HCT116 (cell line): ENCODE results near the gene ESPN. TPM values are rescaled to one million over a fixed set of nuclear protein-coding genes. Genes with fewer than 3 reads are reported as not detected.
"Not testable (repeated sequence)": the region's sequence is repeated elsewhere in the genome, so short reads cannot be mapped to it uniquely, and the experiment has no call there.

Experiments used
- ATAC-seq: fragments of 200-7000 bp; cut with Tn5 transposase; 2 replicates; pipeline ENCODE4 v1.9.1; 2020; ENCODE audit warnings: mild to moderate bottlenecking, moderate library complexity
- BruUV-seq: library from RNA; stranded (reverse); fragments of 400-500 nt; replicated peaks from 2 replicates; lab custom pipeline; 2021; lab: Mats Ljungman, UMichigan
- CTCF ChIA-PET: fragments of 300-600 bp; sonication (Branson Sonifier 250); formaldehyde crosslinking; loops from one replicate; lab custom pipeline; 2021; ENCODE audit warnings: antibody characterized with exemption; lab: Charles Lee
- POLR2A ChIA-PET: fragments of 300-600, 350-600 bp; sonication (Branson Sonifier 250); formaldehyde crosslinking; loops from one replicate; lab custom pipeline; 2021; ENCODE audit warnings: antibody characterized with exemption; lab: Charles Lee
- RAD21 ChIA-PET, 2 experiments: fragments of 300-600 bp; sonication (Branson Sonifier 250); formaldehyde crosslinking; loops; one replicate each; lab custom pipeline; 2023; ENCODE audit warnings: low total read pairs in 2 of 2; ENCODE audit not compliant: uncharacterized antibody in 2 of 2, unreplicated experiment in 2 of 2, low non-redundant PET in 1 of 2; lab: Charles Lee
- DNase-seq: peaks from one replicate; pipeline ENCODE4 v3.0.0-alpha.2; 2010; ENCODE audit warnings: low read depth, low spot score
- H2AFZ ChIP-seq: fragments of 200-600 bp; shearing (Covaris generic), sonication (generic); 2 replicates; pipeline ENCODE4 v1.6.1; 2017; ENCODE audit warnings: low read depth, mixed run types, mixed read lengths, antibody characterized with exemption, low read length; ENCODE audit not compliant: poor library complexity, severe bottlenecking
- H3K27ac ChIP-seq: 2 replicates; pipeline ENCODE4 v1.5.1; 2012; ENCODE audit warnings: low read depth, low read length
- H3K27me3 ChIP-seq: fragments of 200-600 bp; sonication (generic); 2 replicates; pipeline ENCODE4 v1.6.1; 2016; ENCODE audit warnings: mixed run types, low read length, mixed read lengths; ENCODE audit not compliant: insufficient read depth
- H3K36me3 ChIP-seq, 2 experiments: fragments of 200-500 bp in 1 of 2; fragments of 200-600 bp in 1 of 2; sonication (Bioruptor generic) in 1 of 2; sonication (generic) in 1 of 2; 2 replicates each; pipeline versions ENCODE4 v1.5.1 to v1.6.1; 2014 to 2016; ENCODE audit warnings: low read length in 2 of 2, inconsistent platforms in 1 of 2, mixed read lengths in 1 of 2, mixed run types in 1 of 2; ENCODE audit not compliant: insufficient read depth in 2 of 2, control insufficient read depth in 1 of 2
- H3K4me1 ChIP-seq, 2 experiments: fragments of 200-600 bp in 1 of 2; sonication (generic) in 1 of 2; 2 replicates each; pipeline versions ENCODE4 v1.5.1 to v1.6.1; 2012 to 2017; ENCODE audit warnings: low read length in 2 of 2, inconsistent platforms in 1 of 2, mild to moderate bottlenecking in 1 of 2, mixed read lengths in 1 of 2, mixed run types in 1 of 2, moderate library complexity in 1 of 2; ENCODE audit not compliant: insufficient read depth in 2 of 2, control insufficient read depth in 1 of 2
- H3K4me2 ChIP-seq: fragments of 200-600 bp; sonication (generic); 2 replicates; pipeline ENCODE4 v1.6.1; 2017; ENCODE audit warnings: mixed run types, low read length, mixed read lengths
- H3K4me3 ChIP-seq, 2 experiments: fragments of 200-600 bp in 1 of 2; sonication (generic) in 1 of 2; replicated peaks in 1 of 2; 2 replicates each; pipeline ENCODE4 v1.5.1; 2011 to 2016; ENCODE audit warnings: low read length in 2 of 2, control low read depth in 1 of 2, low read depth in 1 of 2, mild to moderate bottlenecking in 1 of 2, mixed read lengths in 1 of 2, mixed run types in 1 of 2
- H3K79me2 ChIP-seq: fragments of 200-600 bp; sonication (generic); 2 replicates; pipeline ENCODE4 v1.6.1; 2017; ENCODE audit warnings: mild to moderate bottlenecking, mixed run types, low read length, moderate library complexity, mixed read lengths; ENCODE audit not compliant: insufficient read depth
- H3K9ac ChIP-seq: fragments of 200-600 bp; sonication (generic); 2 replicates; pipeline ENCODE4 v1.6.1; 2016; ENCODE audit warnings: low read length, mixed read lengths
- H3K9me2 ChIP-seq: fragments of 200-600 bp; sonication (generic), shearing (Covaris generic); 2 replicates; pipeline ENCODE4 v1.6.1; 2017; ENCODE audit warnings: mixed run types, mild to moderate bottlenecking, moderate library complexity; ENCODE audit not compliant: insufficient read depth
- H3K9me3 ChIP-seq, 2 experiments: fragments of 200-500 bp in 1 of 2; fragments of 200-600 bp in 1 of 2; sonication (Bioruptor generic) in 1 of 2; sonication (generic) in 1 of 2; 2 replicates each; pipeline ENCODE4 v1.6.1; 2014 to 2017; ENCODE audit warnings: low read length in 2 of 2, mixed read lengths in 2 of 2, inconsistent platforms in 1 of 2, low read depth in 1 of 2, mild to moderate bottlenecking in 1 of 2, mixed run types in 1 of 2, moderate library complexity in 1 of 2; ENCODE audit not compliant: control insufficient read depth in 1 of 2, insufficient read depth in 1 of 2
- H4K20me1 ChIP-seq: fragments of 200-600 bp; sonication (generic), shearing (Covaris generic); 2 replicates; pipeline ENCODE4 v1.6.1; 2017; ENCODE audit warnings: mixed run types, mild to moderate bottlenecking, moderate library complexity; ENCODE audit not compliant: insufficient read depth
- CEBPB ChIP-seq: IDR thresholded peaks from 2 replicates; pipeline ENCODE4 v1.6.1; 2012; ENCODE audit warnings: low read depth
- EGR1 ChIP-seq: IDR thresholded peaks from 2 replicates; pipeline ENCODE4 v1.6.1; 2012; ENCODE audit warnings: low read depth
- ELF1 ChIP-seq: IDR thresholded peaks from 2 replicates; pipeline ENCODE4 v1.6.1; 2012; ENCODE audit warnings: low read depth, borderline replicate concordance
- POLR2AphosphoS5 ChIP-seq: IDR thresholded peaks from 2 replicates; pipeline ENCODE4 v1.6.1; 2011; ENCODE audit warnings: mild to moderate bottlenecking, low read depth, low read length, moderate library complexity
- RAD21 ChIP-seq: IDR thresholded peaks from 2 replicates; pipeline ENCODE4 v1.6.1; 2012; ENCODE audit warnings: low read depth, mild to moderate bottlenecking
- REST ChIP-seq: IDR thresholded peaks from 2 replicates; pipeline ENCODE4 v1.6.1; 2012; ENCODE audit warnings: low read depth
- SIN3A ChIP-seq: IDR thresholded peaks from 2 replicates; pipeline ENCODE4 v1.6.1; 2012; ENCODE audit warnings: low read depth
- SP1 ChIP-seq: IDR thresholded peaks from 2 replicates; pipeline ENCODE4 v1.6.1; 2012; ENCODE audit warnings: low read depth
- SRF ChIP-seq: IDR thresholded peaks from 2 replicates; pipeline ENCODE4 v1.6.1; 2012; ENCODE audit warnings: low read depth
- ZNF274 ChIP-seq: fragments of 200-500 bp; sonication (Bioruptor generic); IDR thresholded peaks from 2 replicates; pipeline ENCODE4 v1.6.1; 2014; ENCODE audit warnings: mild to moderate bottlenecking, low read depth, low read length, inconsistent platforms
- intact Hi-C: fragments of 100-400 bp; cut with micrococcal nuclease; formaldehyde crosslinking; loops from 2 replicates; pipeline ENCODE4 v1.10.0; 2022
- total RNA-seq: library from RNA; stranded (reverse); gene quantifications from one replicate; pipeline ENCODE4 v1.2.1, GENCODE V29; 2021; ENCODE audit not compliant: unreplicated experiment

Gene ESPN
- total RNA-seq, 1 experiment from 2014 or later, result 114 TPM

- RAD21 ChIA-PET, result interaction anchor here in 1 of 2 experiments (1.0 kb wide), 1 partner anchor 31 kb away, joined by 3 read pairs; no protein-coding TSS in a partner anchor
- H3K9ac ChIP-seq, result peak overlapping the region; percentile 91
- H3K9me2 ChIP-seq, result no peaks in the 10 kb centered on the region
- TF ChIP-seq EGR1, result no peak
- no peak for TF ChIP-seq ZNF274
- no peak for TF ChIP-seq RAD21
- TF ChIP-seq SIN3A, result no peak
- TF ChIP-seq SP1, result no peak
- TF ChIP-seq ELF1, result no peak
- no peak for TF ChIP-seq SRF
- TF ChIP-seq CEBPB, result no peak
- no peak for TF ChIP-seq REST
- no peak for TF ChIP-seq POLR2AphosphoS5
- DNase-seq (no peak), ATAC-seq (no peak)
- no peaks in the 10 kb centered on the region for H3K9me3 ChIP-seq
- no peaks in the 10 kb centered on the region for H4K20me1 ChIP-seq
- no TSS peak for BruUV-seq
- H3K27me3 ChIP-seq, result no peaks in the 10 kb centered on the region
- peak overlapping the region; percentile 87 for H3K27ac ChIP-seq
- peak overlapping the region; percentile 91 to 96 for H3K4me3 ChIP-seq
- CTCF ChIA-PET, result interaction anchor here (1.0 to 4.3 kb wide), 4 partner anchors 11 to 69 kb away, joined by 3 to 14 read pairs (median 5); no protein-coding TSS in a partner anchor
- H3K36me3 ChIP-seq, result no peaks in the 10 kb centered on the region
- intact Hi-C loops, result loop anchor here (2.0 kb wide), 2 partner anchors 43 to 155 kb away; no protein-coding TSS in a partner anchor
- H3K79me2 ChIP-seq, result peaks cover 5% of the 10 kb centered on the region; the same call in 1 of the 2 replicates
- peaks cover 35 to 64% of the 10 kb centered on the region in 2 experiments for H3K4me1 ChIP-seq
- POLR2A ChIA-PET, result interaction anchor here (1.0 to 1.8 kb wide), 3 partner anchors 20 to 100 kb away, joined by 3 to 7 read pairs (median 3); no protein-coding TSS in a partner anchor
- no peak overlapping the region for H2AFZ ChIP-seq
- peak overlapping the region; percentile 97 for H3K4me2 ChIP-seq
Measured at GRCh38 chr1:6491966-6492365, 67.4 kb downstream of the ESPN start.

- DNase-seq, H3K4me3 ChIP-seq, H3K27ac ChIP-seq, H3K79me2 ChIP-seq, ATAC-seq, H2AFZ ChIP-seq, RAD21 ChIA-PET, H3K36me3 ChIP-seq, H3K4me2 ChIP-seq, POLR2A ChIA-PET, BruUV-seq, H4K20me1 ChIP-seq, H3K9ac ChIP-seq, H3K9me2 ChIP-seq, intact Hi-C loops, H3K9me3 ChIP-seq, H3K27me3 ChIP-seq: not testable (repeated sequence)
- CTCF ChIA-PET, result interaction anchor here (4.3 kb wide), 1 partner anchor 29 kb away, joined by 14 read pairs; no protein-coding TSS in a partner anchor
- peaks cover 34 to 70% of the 10 kb centered on the region in 2 experiments for H3K4me1 ChIP-seq
Measured at GRCh38 chr1:6493834-6494223, 69.3 kb downstream of the ESPN start.
